ENCODE results near the gene FASLG.

DNA sequence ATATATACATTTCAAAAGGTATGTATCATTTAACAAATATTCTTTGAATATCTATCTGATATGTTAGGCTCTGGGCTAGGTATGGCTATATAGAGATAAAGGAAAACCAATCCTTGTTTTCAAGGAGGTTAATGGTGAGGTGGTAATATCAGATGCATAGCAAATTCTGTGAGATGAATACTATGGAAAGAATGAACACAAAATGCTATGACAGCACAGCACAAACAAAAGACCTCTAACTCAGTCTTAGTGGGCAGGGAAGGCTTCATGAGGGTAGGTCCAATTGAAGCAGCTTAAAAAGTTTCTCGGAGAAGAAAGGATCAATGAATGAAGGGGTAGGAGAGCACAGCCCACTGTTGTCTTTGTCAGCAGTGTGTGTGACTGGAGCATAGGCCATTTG is 27.2 kb downstream of the FASLG start:
- TF ChIP-seq, protein P1, sequence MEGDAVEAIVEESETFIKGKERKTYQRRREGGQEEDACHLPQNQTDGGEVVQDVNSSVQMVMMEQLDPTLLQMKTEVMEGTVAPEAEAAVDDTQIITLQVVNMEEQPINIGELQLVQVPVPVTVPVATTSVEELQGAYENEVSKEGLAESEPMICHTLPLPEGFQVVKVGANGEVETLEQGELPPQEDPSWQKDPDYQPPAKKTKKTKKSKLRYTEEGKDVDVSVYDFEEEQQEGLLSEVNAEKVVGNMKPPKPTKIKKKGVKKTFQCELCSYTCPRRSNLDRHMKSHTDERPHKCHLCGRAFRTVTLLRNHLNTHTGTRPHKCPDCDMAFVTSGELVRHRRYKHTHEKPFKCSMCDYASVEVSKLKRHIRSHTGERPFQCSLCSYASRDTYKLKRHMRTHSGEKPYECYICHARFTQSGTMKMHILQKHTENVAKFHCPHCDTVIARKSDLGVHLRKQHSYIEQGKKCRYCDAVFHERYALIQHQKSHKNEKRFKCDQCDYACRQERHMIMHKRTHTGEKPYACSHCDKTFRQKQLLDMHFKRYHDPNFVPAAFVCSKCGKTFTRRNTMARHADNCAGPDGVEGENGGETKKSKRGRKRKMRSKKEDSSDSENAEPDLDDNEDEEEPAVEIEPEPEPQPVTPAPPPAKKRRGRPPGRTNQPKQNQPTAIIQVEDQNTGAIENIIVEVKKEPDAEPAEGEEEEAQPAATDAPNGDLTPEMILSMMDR (IDR thresholded peaks at IDR 0.05): no peak
- TF ChIP-seq EP300 (IDR thresholded peaks at IDR 0.05): no peak

Data from ovary (tissue), 3 donors.